Parathyroid adenoma (tissue), 2 donors: ENCODE data around the gene JAM3.

ENCODE experiments used
- H2AFZ ChIP-seq: fragments of 300-600 bp; sonication (generic); one replicate; pipeline ENCODE4 v1.7.0; 2017; ENCODE audit warnings: antibody characterized with exemption, mild to moderate bottlenecking
- H3K27ac ChIP-seq: fragments of 300-600 bp; sonication (generic); one replicate; pipeline ENCODE4 v1.7.0; 2017
- H3K27me3 ChIP-seq: fragments of 300-600 bp; sonication (generic); one replicate; pipeline ENCODE4 v1.7.0; 2017; ENCODE audit warnings: low read length; ENCODE audit not compliant: control insufficient read depth, insufficient read depth
- H3K36me3 ChIP-seq: fragments of 300-600 bp; sonication (generic); one replicate; pipeline ENCODE4 v1.7.0; 2017; ENCODE audit warnings: low read length; ENCODE audit not compliant: control insufficient read depth, insufficient read depth
- H3K4me1 ChIP-seq: fragments of 300-600 bp; sonication (generic); one replicate; pipeline ENCODE4 v1.7.0; 2017; ENCODE audit warnings: control low read depth
- H3K4me2 ChIP-seq: fragments of 300-600 bp; sonication (generic); one replicate; pipeline ENCODE4 v1.7.0; 2017; ENCODE audit warnings: low read length
- H3K4me3 ChIP-seq: fragments of 300-600 bp; sonication (generic); one replicate; pipeline ENCODE4 v1.7.0; 2017; ENCODE audit warnings: low read depth, low read length
- H3K79me2 ChIP-seq: fragments of 300-600 bp; sonication (generic); one replicate; pipeline ENCODE4 v1.7.0; 2017; ENCODE audit warnings: control low read depth
- H3K9ac ChIP-seq: fragments of 300-600 bp; sonication (generic); one replicate; pipeline ENCODE4 v1.7.0; 2017; ENCODE audit warnings: mild to moderate bottlenecking
- H3K9me3 ChIP-seq: fragments of 300-600 bp; sonication (generic); one replicate; pipeline ENCODE4 v1.7.0; 2017; ENCODE audit warnings: low read length; ENCODE audit not compliant: control insufficient read depth
- CTCF ChIP-seq: fragments of 300-600 bp; sonication (generic); IDR thresholded peaks from one replicate; pipeline ENCODE4 v1.7.0; 2017; ENCODE audit warnings: antibody characterized with exemption, mild to moderate bottlenecking
- donor health status: primary hyperparathyroidism.

JAM3 gene

GRCh38 chr11:134038897-134039470 lies 29.9 kb upstream of the JAM3 start:
- Histone ChIP-seq H2AFZ (no peak overlapping the region), H3K27me3 (no peaks in the 10 kb centered on the region), H3K9ac (no peak overlapping the region), H3K4me1 (peaks cover 9% of the 10 kb centered on the region), H3K9me3 (no peaks in the 10 kb centered on the region), H3K36me3 (no peaks in the 10 kb centered on the region), H3K27ac (no peak overlapping the region), H3K4me3 (no peak overlapping the region), H3K4me2 (no peak overlapping the region), H3K79me2 (no peaks in the 10 kb centered on the region)
- no peak for TF ChIP-seq CTCF

- no peaks in the 10 kb centered on the region for H3K27me3 ChIP-seq
- no peak overlapping the region for H3K9ac ChIP-seq
- H2AFZ ChIP-seq: no peak overlapping the region
- no peak overlapping the region for H3K27ac ChIP-seq
- H3K4me3 ChIP-seq: no peak overlapping the region
- H3K36me3 ChIP-seq: no peaks in the 10 kb centered on the region
- H3K9me3 ChIP-seq: no peaks in the 10 kb centered on the region
- TF ChIP-seq CTCF: no peak
- H3K79me2 ChIP-seq: no peaks in the 10 kb centered on the region
- no peak overlapping the region for H3K4me2 ChIP-seq
- H3K4me1 ChIP-seq: peaks cover 9% of the 10 kb centered on the region
These were observed 29.0 kb upstream of the JAM3 start for GRCh38 chr11:134039726-134040385.

- Histone ChIP-seq H3K4me3 (no peak overlapping the region), H3K4me2 (no peak overlapping the region), H3K79me2 (no peaks in the 10 kb centered on the region), H3K36me3 (no peaks in the 10 kb centered on the region), H3K9ac (no peak overlapping the region), H3K9me3 (no peaks in the 10 kb centered on the region), H2AFZ (no peak overlapping the region), H3K27ac (no peak overlapping the region), H3K4me1 (peaks cover 9% of the 10 kb centered on the region), H3K27me3 (no peaks in the 10 kb centered on the region)
- no peak for TF ChIP-seq CTCF
These were observed 28.2 kb upstream of the JAM3 start for GRCh38 chr11:134040386-134041302.

GRCh38 chr11:134041349-134041748 lies 27.5 kb upstream of the JAM3 start:
- Histone ChIP-seq H3K27ac (no peak overlapping the region), H3K9ac (no peak overlapping the region), H3K27me3 (no peaks in the 10 kb centered on the region), H3K36me3 (no peaks in the 10 kb centered on the region), H3K9me3 (no peaks in the 10 kb centered on the region), H2AFZ (no peak overlapping the region), H3K4me2 (no peak overlapping the region), H3K4me1 (peaks cover 9% of the 10 kb centered on the region), H3K4me3 (no peak overlapping the region), H3K79me2 (no peaks in the 10 kb centered on the region)
- TF ChIP-seq CTCF: no peak
